Urinary bladder (tissue), 4 donors: Measurements from ENCODE around the gene ZDHHC3. TPM values are rescaled to one million over a fixed set of nuclear protein-coding genes. Genes with fewer than 3 reads are reported as not detected.
"Not testable (repeated sequence)": the region's sequence is repeated elsewhere in the genome, so short reads cannot be mapped to it uniquely, and the experiment has no call there.

Experiments
- DNase-seq: peaks from one replicate; pipeline ENCODE4 v3.0.0-alpha.2; 2015; ENCODE audit errors: extremely low spot score
- H3K27ac ChIP-seq: one replicate; pipeline ENCODE4 v1.5.1; 2013; ENCODE audit warnings: low read depth, mild to moderate bottlenecking, moderate library complexity
- H3K36me3 ChIP-seq: one replicate; pipeline ENCODE4 v1.6.1; 2013; ENCODE audit warnings: mild to moderate bottlenecking, moderate library complexity; ENCODE audit not compliant: insufficient read depth
- H3K4me1 ChIP-seq: one replicate; pipeline ENCODE4 v1.6.1; 2013; ENCODE audit warnings: mild to moderate bottlenecking, moderate library complexity; ENCODE audit not compliant: insufficient read depth
- H3K4me3 ChIP-seq: one replicate; pipeline ENCODE4 v1.5.1; 2013; ENCODE audit warnings: low read depth, low read length
- WGBS: extraction: QIAGEN DNeasy Blood & Tissue Kit; methylation state at CpG from one replicate; pipeline ENCODE4 v1.1.7; 2013; 5-methylcytosine and 5-hydroxymethylcytosine counted together
- polyA plus RNA-seq: library from polyadenylated mRNA; stranded (reverse); fragments of 200-250 nt; gene quantifications from one replicate; pipeline ENCODE4 v1.2.3, GENCODE V29; 2013
- total RNA-seq: library from RNA; depleted of rRNA; stranded (reverse); fragments of >200 nt; gene quantifications from one replicate; pipeline ENCODE4 v1.2.3, GENCODE V29; 2014
- donor health status: healthy with polysubstance abuse.
- donor health status: healthy.

The ZDHHC3 gene
- total and polyA plus RNA-seq, 2 donors, result 44.7 to 56.1 TPM

DNA sequence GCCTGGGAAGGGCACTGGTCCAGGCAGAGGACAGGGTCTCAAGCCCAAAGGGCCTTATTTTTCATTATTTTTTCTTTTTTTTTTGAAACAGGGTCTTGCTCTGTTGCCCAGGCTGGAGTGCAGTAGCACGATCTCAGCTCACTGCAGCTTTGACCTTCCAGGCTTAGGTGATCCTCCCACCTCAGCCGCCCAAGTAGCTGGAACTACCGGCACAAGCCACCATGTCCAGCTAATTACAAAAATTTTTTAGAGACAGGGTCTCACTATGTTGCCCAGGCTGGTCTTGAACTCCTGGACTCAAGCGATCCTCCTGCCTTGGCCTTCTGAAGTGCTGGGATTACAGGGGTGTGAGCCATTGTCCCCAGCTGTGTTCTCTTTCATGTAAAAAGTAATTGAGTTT lies 26.2 kb downstream of the ZDHHC3 start:
- DNase-seq, H3K36me3 ChIP-seq, H3K27ac ChIP-seq, H3K4me1 ChIP-seq, H3K4me3 ChIP-seq: not testable (repeated sequence)
- 98% methylated on average over 4 of the region's 4 CpGs for whole genome bisulfite sequencing

DNA sequence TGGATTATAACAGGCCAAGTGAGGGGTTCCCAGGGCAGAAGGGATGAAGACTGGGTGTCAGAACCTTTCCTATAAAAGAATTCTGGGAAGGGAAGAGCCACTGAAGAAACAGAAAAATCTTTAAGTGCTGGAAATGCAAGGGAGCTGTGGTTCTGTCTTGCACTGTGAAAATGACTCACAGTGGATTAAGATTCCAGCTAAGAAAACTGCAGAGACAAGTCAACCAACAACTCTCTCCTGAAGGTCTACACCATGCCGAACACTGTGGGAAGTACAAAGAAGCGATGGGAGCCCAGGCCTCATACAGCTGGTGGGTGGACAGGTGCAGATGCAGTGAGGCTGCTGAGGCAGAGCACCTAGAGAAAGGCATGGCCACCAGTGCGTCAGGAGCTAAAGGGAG lies 27.7 kb downstream of the ZDHHC3 start:
- Histone ChIP-seq H3K27ac (no peak overlapping the region), H3K36me3 (no peaks in the 10 kb centered on the region), H3K4me3 (no peak overlapping the region), H3K4me1 (no peaks in the 10 kb centered on the region)
- DNase-seq, result no peak
- WGBS, result 94% methylated on average over 3 of the region's 3 CpGs

DNA sequence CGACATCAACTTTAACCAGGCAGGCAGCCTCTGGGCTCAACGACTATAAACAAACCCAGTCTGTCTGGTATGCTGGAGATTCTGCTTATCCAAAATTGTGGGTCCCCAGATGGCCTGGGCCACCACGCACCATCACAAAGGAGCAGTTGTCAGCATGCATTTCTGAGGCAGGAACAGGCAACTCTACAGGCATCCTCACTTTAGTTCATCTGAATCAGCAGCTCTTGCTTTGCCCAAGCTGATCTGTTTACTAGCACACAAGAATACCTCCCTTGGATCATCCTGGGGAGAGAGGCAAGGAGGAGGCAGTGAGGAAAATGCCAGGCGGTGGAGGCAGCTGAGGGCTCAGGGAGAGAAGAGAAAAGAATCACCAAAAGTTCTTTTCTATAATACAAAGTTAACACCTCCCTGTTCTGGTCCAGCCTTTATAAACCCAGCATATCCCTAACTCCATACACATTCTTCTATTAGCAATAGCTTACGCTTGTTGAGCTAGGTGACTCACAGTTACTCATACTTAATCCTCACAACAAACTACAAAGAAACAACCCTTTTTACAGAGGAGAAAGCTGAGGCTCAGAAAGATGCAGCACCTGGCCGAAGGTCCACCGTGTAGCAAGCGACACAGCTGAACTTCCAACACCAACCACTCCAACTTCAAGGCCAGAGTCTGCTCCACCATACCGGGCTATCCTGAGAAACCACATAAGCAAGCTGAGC lies 33.6 kb downstream of the ZDHHC3 start:
- H3K4me3 ChIP-seq, result no peak overlapping the region
- 91% methylated on average over 9 of the region's 9 CpGs for WGBS
- H3K27ac ChIP-seq, result no peak overlapping the region
- DNase-seq, result no peak
- H3K36me3 ChIP-seq, result no peaks in the 10 kb centered on the region
- no peaks in the 10 kb centered on the region for H3K4me1 ChIP-seq

DNA sequence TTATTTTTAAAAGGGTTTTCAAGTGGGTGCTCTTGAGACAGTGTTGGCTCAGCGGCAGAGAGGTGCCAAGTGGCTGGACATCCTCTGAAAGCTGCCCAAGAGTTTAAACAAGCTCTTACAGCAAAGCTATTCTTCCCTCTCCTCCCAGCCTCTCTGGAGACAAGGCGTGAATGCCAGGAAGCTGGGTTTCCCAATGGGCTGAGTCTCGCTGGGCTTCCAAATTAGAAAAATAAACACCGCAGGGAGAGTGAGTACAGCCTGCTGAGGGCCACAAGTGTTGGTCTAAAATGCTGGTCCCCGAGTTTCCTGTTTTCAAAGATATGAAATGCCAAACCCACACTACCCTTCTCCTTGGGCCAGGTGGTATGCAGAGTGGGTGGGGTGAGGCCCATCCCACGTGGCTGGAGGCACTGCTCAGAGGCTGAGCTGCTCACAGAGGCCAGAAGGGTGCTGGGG lies 36.4 kb downstream of the ZDHHC3 start:
- no peak overlapping the region for H3K27ac ChIP-seq
- no peak for DNase-seq
- H3K4me3 ChIP-seq, result no peak overlapping the region
- H3K36me3 ChIP-seq, result no peaks in the 10 kb centered on the region
- 81% methylated on average over 6 of the region's 6 CpGs for WGBS
- H3K4me1 ChIP-seq, result no peaks in the 10 kb centered on the region

GRCh38 chr3:44932986-44933944 lies 42.7 kb downstream of the ZDHHC3 start:
- WGBS, result 93% methylated on average over 14 of the region's 14 CpGs
- Histone ChIP-seq H3K36me3 (peaks cover 3% of the 10 kb centered on the region), H3K4me1 (no peaks in the 10 kb centered on the region), H3K4me3 (no peak overlapping the region), H3K27ac (no peak overlapping the region)
- DNase-seq, result no peak

- no peak overlapping the region for H3K27ac ChIP-seq
- no peaks in the 10 kb centered on the region for H3K4me1 ChIP-seq
- H3K4me3 ChIP-seq, result no peak overlapping the region
- 35% methylated on average over 2 of the region's 2 CpGs for WGBS
- no peak for DNase-seq
- H3K36me3 ChIP-seq, result peaks cover 3% of the 10 kb centered on the region
Measured at GRCh38 chr3:44932271-44932670, 43.7 kb downstream of the ZDHHC3 start.

GRCh38 chr3:44931791-44932190 lies 44.2 kb downstream of the ZDHHC3 start:
- no peak overlapping the region for H3K4me3 ChIP-seq
- no peak for DNase-seq
- H3K36me3 ChIP-seq, result peaks cover 3% of the 10 kb centered on the region
- WGBS, result 92% methylated on average over 2 of the region's 2 CpGs
- no peaks in the 10 kb centered on the region for H3K4me1 ChIP-seq
- no peak overlapping the region for H3K27ac ChIP-seq

GRCh38 chr3:44930911-44931310 lies 45.1 kb downstream of the ZDHHC3 start:
- 95% methylated on average over 2 of the region's 2 CpGs for WGBS
- H3K36me3 ChIP-seq, result peaks cover 3% of the 10 kb centered on the region
- H3K27ac ChIP-seq, result no peak overlapping the region
- no peak overlapping the region for H3K4me3 ChIP-seq
- no peaks in the 10 kb centered on the region for H3K4me1 ChIP-seq
- DNase-seq, result no peak

- 93% methylated on average over 5 of the region's 5 CpGs for WGBS
- no peak overlapping the region for H3K4me3 ChIP-seq
- no peak for DNase-seq
- H3K27ac ChIP-seq, result no peak overlapping the region
- H3K4me1 ChIP-seq, result no peaks in the 10 kb centered on the region
- peaks cover 3% of the 10 kb centered on the region for H3K36me3 ChIP-seq
Measured at GRCh38 chr3:44929782-44930181, 46.2 kb downstream of the ZDHHC3 start.

DNA sequence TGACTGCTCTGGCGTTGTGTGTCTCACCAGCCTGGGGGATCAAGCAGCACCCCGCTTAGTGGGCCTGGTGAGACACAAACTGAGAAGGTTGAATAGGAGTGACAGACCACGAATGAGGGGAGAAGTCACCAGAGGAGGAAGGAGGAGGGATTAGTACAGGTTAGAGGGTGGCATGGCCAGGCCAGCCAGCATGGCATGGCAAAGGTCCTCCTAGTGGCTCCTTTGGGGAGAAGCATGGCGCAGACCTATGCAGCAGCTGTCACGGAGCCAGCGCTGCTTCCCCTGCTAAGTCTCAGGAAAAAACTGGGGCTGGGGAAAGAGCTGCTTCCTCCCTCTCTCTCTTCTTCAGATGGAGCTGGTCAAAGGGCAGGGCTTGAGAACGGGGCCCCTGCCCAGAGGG lies 48.6 kb downstream of the ZDHHC3 start:
- Histone ChIP-seq H3K36me3 (peaks cover 3% of the 10 kb centered on the region), H3K4me3 (no peak overlapping the region), H3K27ac (no peak overlapping the region), H3K4me1 (no peaks in the 10 kb centered on the region)
- WGBS, result 95% methylated on average over 7 of the region's 7 CpGs
- no peak for DNase-seq

DNA sequence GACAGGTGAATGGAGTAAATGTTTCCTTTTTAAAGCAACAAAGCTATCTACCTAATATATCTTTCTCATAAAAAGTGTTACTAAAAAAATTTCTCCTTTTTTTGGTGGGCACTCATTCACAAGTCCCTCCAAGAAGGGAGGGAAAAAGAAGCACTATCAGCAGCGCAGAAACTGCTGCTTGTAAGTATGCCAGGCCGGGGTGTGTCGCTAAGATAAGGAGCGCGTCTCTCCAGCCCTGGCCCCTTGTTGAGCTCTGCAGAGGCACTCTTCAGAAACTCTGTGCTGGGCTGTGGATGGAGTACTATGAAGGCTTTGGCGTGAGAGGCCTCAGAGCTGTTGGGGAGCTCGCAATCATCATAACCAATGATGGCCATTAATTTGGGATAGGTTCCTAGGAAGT lies 49.1 kb downstream of the ZDHHC3 start:
- Histone ChIP-seq H3K4me1 (no peaks in the 10 kb centered on the region), H3K27ac (no peak overlapping the region), H3K36me3 (peaks cover 3% of the 10 kb centered on the region), H3K4me3 (no peak overlapping the region)
- WGBS, result 76% methylated on average over 7 of the region's 7 CpGs
- no peak for DNase-seq

DNA sequence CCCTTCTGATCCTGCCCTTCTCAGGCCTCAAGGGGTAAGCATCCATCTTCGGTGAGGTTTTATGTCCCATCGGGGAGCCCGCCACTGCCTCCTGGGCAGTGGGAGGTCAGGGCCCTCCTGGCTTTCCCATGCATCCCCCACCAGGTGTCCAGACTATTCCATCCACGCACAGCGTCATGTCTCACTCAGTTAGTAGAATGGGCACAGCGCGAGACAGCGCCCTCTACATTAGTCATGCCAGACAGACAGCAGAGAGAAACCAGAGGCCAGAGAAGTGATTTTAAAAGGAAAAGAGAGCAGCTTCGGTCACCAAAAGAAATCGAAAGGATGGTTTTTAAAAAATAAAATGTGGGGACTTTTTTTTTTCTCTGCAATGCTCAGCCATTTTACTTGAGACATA lies 49.8 kb downstream of the ZDHHC3 start:
- WGBS, result 92% methylated on average over 10 of the region's 10 CpGs

GRCh38 chr3:44924457-44925084 lies 51.4 kb downstream of the ZDHHC3 start:
- H3K27ac ChIP-seq, result no peak overlapping the region
- WGBS, result 79% methylated on average over 5 of the region's 5 CpGs
- H3K36me3 ChIP-seq, result peaks cover 3% of the 10 kb centered on the region
- no peaks in the 10 kb centered on the region for H3K4me1 ChIP-seq
- no peak overlapping the region for H3K4me3 ChIP-seq
- DNase-seq, result no peak

More for the DNA sequence above, 49.8 kb downstream of the ZDHHC3 start:
- H3K4me1 ChIP-seq, result no peaks in the 10 kb centered on the region
- no peak overlapping the region for H3K4me3 ChIP-seq
- H3K36me3 ChIP-seq, result peaks cover 3% of the 10 kb centered on the region
- DNase-seq, result no peak
- no peak overlapping the region for H3K27ac ChIP-seq
